Measurements from ENCODE around the gene EFHC2.
"Not testable (repeated sequence)": the region's sequence is repeated elsewhere in the genome, so short reads cannot be mapped to it uniquely, and the experiment has no call there.

Gene EFHC2

GRCh38 chrX:44234541-44234940 is 108.9 kb downstream of the EFHC2 start:
- in situ Hi-C loops (cut with HindIII; ENCODE audit: low sequenced_read_pairs) = no loop called here

DNA sequence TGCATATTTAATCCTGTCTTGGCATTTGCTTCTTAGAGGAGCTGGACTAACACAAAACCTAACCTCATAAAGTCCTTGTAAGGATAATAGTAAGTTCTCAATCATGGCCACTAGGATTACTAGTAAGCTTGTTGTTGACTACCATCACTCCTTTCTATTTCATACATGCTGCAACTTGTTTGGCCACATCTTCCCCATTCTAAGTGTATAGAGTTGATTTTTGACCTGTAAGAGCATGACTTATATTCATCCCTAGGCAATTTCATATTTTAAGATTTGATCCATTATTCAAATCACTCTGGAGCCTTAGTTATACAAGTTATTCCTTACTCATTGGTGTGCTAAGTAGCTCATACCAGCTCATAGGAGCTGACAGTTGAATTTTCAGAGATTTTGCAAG is 109.4 kb downstream of the EFHC2 start:
- in situ Hi-C loops (cut with HindIII; ENCODE audit: low sequenced_read_pairs) = no loop called here

DNA sequence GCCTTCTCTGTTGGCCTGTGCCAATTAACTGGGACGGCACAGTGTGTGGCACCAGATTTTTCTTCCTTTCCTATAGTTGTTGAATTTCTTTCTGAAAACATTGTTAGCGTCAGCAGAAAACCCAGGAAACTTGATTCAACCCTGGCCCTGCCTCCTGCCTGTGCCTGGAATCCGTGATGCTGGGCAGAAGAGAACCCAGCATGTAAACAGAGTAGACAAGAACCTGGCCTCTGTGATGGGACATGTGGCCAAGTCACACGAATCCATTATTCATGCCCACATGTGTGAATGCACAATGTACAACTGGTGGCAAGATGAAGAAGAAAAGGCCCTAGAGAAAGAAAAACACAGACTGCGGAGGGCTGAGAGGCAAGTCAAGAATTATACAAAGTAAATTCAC is 111.4 kb downstream of the EFHC2 start:
- in situ Hi-C loops (cut with HindIII; ENCODE audit: low sequenced_read_pairs) = no loop called here

DNA sequence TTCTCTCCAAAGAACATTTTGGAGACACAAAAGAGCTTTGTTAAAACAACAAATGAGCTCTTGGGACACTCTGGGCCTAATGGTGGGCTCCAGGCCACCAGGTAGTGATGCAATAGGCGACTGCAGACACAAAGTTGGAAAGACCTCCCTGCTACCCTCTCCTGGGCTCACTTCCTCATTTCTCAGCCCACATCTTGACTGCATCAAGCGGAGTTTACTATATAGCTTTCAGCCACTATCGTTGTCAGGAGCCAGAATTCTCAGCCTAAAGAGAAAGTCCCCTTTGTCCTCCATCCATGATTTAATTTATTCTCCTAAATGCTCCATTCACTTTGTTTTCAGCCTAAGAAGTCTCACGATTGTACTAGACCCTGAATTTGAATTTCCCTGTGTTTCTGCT is 114.9 kb downstream of the EFHC2 start:
- in situ Hi-C loops (cut with HindIII; ENCODE audit: low sequenced_read_pairs) = no loop called here

- in situ Hi-C loops (cut with HindIII; ENCODE audit: low sequenced_read_pairs) = no loop called here
Measured at GRCh38 chrX:44227991-44228390, 115.5 kb downstream of the EFHC2 start.

DNA sequence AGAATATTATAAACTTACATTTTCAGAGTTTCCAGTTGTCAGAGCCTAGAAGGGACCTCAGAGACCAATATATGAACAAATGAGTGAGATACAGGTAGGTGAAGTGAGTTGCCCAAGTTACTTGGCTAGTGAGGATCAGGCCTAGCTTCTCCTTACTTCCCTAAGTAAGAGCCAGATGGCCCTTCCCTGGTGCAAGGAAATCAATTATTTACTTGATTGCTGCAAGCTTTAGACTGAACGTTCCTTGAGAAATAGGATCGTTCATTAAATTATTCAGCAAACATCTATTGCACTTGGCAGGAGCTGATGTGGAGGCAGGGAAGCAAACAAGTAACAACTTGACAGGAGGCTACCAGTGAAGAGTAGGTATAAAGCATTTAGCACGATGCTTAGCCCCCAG is 117.8 kb downstream of the EFHC2 start:
- in situ Hi-C loops (cut with HindIII; ENCODE audit: low sequenced_read_pairs) = no loop called here

- in situ Hi-C loops (cut with HindIII; ENCODE audit: low sequenced_read_pairs) = no loop called here
Measured at GRCh38 chrX:44224760-44225159, 118.7 kb downstream of the EFHC2 start.

- in situ Hi-C loops (cut with HindIII; ENCODE audit: low sequenced_read_pairs) = no loop called here
Measured at GRCh38 chrX:44223150-44223549, 120.3 kb downstream of the EFHC2 start.

GRCh38 chrX:44218465-44218864 is 125.0 kb downstream of the EFHC2 start:
- in situ Hi-C loops (cut with HindIII; ENCODE audit: low sequenced_read_pairs) = no loop called here

GRCh38 chrX:44216171-44216570 is 127.3 kb downstream of the EFHC2 start:
- in situ Hi-C loops (cut with HindIII; ENCODE audit: low sequenced_read_pairs) = no loop called here

- in situ Hi-C loops (cut with HindIII; ENCODE audit: low sequenced_read_pairs) = no loop called here
Measured at GRCh38 chrX:44203791-44204190, 139.7 kb downstream of the EFHC2 start.

DNA sequence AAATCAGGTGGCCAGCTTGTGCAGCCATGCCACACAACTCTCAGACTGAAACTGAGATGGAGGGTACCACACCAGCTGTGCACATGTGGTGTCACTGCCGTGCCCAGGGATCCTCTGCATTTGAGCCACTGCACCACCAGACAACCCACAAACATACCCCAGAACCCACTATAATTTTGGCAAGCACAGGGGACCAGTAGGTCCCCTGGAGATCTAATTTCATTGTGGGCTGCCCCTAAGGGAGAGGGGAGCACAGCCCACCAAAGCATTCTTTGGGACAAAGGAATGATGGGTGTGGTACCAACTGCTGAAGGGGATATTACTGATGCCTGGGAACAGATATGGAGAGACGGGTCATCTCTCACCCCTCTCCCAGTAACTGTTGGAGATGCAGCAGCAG is 140.9 kb downstream of the EFHC2 start:
- in situ Hi-C loops (cut with HindIII; ENCODE audit: low sequenced_read_pairs) = no loop called here

DNA sequence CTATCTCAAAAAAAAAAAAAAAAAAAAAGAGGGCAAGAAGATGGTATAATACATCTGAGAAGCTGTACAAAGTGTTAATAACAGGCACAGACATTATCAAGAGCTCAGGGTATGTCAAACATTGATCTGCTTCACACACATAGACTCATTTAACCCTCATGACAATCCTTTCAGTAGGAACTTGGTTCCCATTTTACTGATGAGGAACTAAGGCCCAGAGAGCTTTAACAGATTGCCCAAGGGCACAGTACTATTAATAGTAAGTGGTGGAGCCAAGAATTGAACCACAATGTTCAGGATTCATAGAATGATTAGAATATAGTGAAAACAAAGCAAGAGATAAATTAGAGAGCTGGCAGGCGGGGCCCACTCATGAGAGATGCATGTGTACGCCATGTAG is 154.4 kb downstream of the EFHC2 start:
- in situ Hi-C loops (cut with HindIII; ENCODE audit: low sequenced_read_pairs) = no loop called here

DNA sequence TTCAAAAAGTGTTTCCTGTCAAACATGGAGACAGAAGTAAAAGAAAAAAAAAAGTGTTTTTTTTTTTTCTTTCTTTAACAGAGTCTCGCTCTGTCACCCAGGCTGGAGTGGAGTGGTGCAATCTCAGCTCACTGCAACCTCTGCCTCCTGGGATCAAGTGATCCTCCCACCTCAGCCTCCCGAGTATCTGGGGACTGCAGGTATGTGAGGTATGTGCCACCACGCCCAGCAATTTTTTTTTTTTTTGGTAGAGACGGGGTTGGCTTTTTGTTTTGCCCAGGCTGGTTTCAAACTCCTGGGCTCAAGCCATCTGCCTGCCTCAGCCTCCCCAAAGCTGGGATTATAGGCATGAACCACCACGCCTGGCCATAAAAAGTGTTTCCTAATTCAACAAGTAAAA is 155.6 kb downstream of the EFHC2 start:
- in situ Hi-C loops (cut with HindIII; ENCODE audit: low sequenced_read_pairs) = not testable (repeated sequence)

DNA sequence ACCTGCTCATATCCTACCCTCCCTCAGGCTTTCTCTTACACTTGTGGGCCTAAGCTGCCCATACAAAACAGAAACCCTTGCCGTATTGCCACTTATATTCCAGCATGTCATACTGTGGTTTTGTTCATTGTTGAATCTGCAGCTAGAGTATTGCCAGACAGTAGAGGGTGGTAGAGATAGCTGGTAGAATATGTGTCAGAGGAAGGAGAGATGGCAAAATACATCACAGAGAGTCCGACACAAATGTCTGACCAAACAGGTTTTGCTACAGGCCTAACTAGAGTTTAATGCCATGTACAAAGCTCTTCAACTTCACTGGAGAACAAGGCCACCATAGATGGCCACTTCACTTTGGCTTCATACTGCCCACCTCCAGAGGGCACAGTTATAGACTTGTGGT is 160.1 kb downstream of the EFHC2 start:
- in situ Hi-C loops (cut with HindIII; ENCODE audit: low sequenced_read_pairs) = no loop called here

DNA sequence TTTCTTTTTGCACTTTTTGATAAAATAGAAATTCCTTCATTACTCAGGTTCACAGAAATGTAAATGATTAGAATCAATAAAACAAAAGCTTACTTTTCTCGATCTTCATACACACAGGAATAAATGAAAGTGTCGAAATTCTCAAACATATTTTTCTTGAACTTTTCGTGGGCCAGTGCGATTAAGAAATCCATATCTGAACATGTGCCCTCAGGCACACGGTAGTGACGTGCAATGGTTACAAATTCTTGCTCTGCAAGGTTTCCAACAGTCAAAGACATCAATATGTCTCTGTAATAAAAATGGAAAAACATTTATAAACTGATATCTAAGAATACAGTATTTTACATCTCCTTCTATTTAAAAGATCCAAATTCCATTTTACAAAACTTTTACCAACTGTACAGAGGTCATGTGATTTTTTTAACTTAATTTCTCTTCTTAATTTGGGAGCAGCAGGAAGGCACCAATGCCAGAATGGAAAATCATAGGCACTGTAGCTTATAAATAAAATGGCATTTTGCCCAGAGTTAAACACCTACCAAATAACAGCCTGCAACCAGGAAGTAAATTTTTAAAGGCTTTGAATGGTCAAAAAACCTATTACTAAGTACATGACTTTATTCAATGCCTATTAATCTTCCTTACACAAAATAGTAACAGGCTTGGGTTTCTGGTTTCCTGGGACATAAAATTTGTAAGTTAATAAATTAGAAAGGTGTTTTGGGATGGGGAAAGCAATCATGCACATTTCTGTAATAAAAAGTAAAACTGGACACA is 165.0 kb downstream of the EFHC2 start:
- in situ Hi-C loops (cut with HindIII; ENCODE audit: low sequenced_read_pairs) = no loop called here

- in situ Hi-C loops (cut with HindIII; ENCODE audit: low sequenced_read_pairs) = no loop called here
Measured at GRCh38 chrX:44175455-44175854, 168.0 kb downstream of the EFHC2 start.

DNA sequence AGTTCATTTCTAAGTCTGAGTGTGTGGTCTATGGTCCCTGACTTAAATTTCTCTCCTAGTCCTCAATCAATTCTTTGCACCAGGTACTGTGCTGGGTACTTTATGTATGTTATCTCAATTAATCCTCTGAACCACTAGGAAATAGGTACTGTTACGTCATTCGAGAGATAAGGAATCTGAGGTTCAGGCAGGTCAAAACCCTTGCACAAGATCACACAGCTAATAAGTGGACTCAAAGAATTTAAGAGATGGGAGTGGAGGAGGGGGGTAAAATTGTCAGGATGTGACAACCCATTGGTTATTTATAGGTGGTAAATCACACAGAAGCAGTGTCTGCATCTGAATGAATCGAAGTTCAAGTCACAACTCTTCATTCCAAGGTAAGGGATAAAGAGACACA is 169.4 kb downstream of the EFHC2 start:
- in situ Hi-C loops (cut with HindIII; ENCODE audit: low sequenced_read_pairs) = no loop called here

DNA sequence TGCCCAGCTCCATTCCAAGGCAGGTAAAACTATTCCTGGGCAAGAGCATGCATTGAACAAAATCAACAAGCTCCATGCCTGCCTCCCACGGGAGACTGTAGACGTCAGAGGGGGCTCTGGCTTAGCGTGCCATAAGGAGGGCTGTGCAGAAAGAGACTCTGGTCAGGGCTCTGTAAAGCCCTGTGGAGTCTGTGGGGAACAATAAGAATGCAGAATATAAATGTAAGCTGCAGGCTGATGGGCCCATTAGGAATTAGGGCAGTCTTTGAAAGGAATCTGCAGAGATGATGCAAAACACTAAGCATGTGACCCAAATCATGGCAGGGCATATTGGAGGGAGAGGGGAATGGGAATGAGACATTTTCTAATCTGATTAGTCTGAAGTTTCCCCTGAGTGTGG is 170.3 kb downstream of the EFHC2 start:
- in situ Hi-C loops (cut with HindIII; ENCODE audit: low sequenced_read_pairs) = no loop called here

GRCh38 chrX:44167116-44167515 is 176.4 kb downstream of the EFHC2 start:
- in situ Hi-C loops (cut with HindIII; ENCODE audit: low sequenced_read_pairs) = no loop called here

- in situ Hi-C loops (cut with HindIII; ENCODE audit: low sequenced_read_pairs) = no loop called here
Measured at GRCh38 chrX:44162964-44163475, 180.5 kb downstream of the EFHC2 start.

- in situ Hi-C loops (cut with HindIII; ENCODE audit: low sequenced_read_pairs) = no loop called here
Measured at GRCh38 chrX:44157858-44158257, 185.6 kb downstream of the EFHC2 start.

DNA sequence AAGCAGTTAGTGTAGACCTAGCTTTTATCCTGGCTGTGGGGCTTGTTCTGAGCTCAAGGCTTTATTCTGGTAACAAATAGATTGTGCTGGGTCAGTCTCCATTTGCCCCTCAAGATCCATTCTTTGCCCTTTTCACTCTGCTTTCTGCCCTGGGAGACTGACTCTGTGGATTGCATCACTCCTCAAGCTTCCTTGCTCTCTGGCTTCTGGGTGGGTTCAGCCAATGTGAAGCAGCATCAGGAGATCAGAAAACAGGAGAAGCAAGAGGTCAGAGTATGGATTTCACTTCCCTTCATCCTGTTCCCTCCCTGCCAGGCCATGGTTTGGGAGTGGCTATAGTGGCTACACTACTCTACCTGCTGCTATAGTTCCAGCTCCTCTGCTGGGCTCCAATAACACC is 186.2 kb downstream of the EFHC2 start:
- in situ Hi-C loops (cut with HindIII; ENCODE audit: low sequenced_read_pairs) = no loop called here
